Activated B cell treated with CpG ODN at 0.5 μM for 24 hours (primary cell): ENCODE measurements around the gene TMSB4X. TPM values are rescaled to one million over a fixed set of nuclear protein-coding genes. Genes with fewer than 3 reads are reported as not detected.
A peak's percentile ranks its signal among the peaks of the same experiment; 100 is the strongest.

Source experiments
- ATAC-seq: fragments of 200-7000 bp; cut with Tn5 transposase; one replicate; pipeline ENCODE4 v1.10.0; 2021; ENCODE audit warnings: low read depth, mild to moderate bottlenecking, moderate library complexity
- CTCF ChIA-PET: fragments of 350-600 bp; sonication (Branson Sonifier 250); formaldehyde crosslinking; loops from one replicate; lab custom pipeline; 2021; ENCODE audit warnings: antibody characterized with exemption; lab: Charles Lee
- POLR2A ChIA-PET: fragments of 350-600 bp; sonication (Branson Sonifier 250); formaldehyde crosslinking; loops from one replicate; lab custom pipeline; 2021; ENCODE audit warnings: antibody characterized with exemption; lab: Charles Lee
- DNase-seq: peaks from one replicate; pipeline ENCODE4 v3.0.0; 2022
- H3K27ac Mint-ChIP-seq: one replicate; pipeline ENCODE4 v1.8.0; 2020; ENCODE audit warnings: mixed read lengths
- H3K27me3 Mint-ChIP-seq: one replicate; pipeline ENCODE4 v1.8.0; 2021; ENCODE audit warnings: mixed read lengths
- H3K36me3 Mint-ChIP-seq: one replicate; pipeline ENCODE4 v1.8.0; 2021; ENCODE audit warnings: low read depth, mixed read lengths
- H3K4me1 Mint-ChIP-seq: one replicate; pipeline ENCODE4 v1.8.0; 2021; ENCODE audit warnings: mixed read lengths
- H3K4me3 Mint-ChIP-seq: one replicate; pipeline ENCODE4 v1.8.0; 2020; ENCODE audit warnings: mild to moderate bottlenecking, mixed read lengths
- H3K9me3 Mint-ChIP-seq: one replicate; pipeline ENCODE4 v1.8.0; 2020; ENCODE audit warnings: mixed read lengths
- CTCF ChIP-seq: fragments of 200-600 bp; IDR thresholded peaks from one replicate; pipeline ENCODE4 v1.8.0; 2022; ENCODE audit warnings: antibody characterized with exemption, mild to moderate bottlenecking
- intact Hi-C: fragments of 100-400 bp; cut with micrococcal nuclease; formaldehyde crosslinking; loops from one replicate; pipeline ENCODE4 v1.15.1; 2024
- total RNA-seq: library from RNA; stranded (reverse); gene quantifications from 2 replicates; pipeline ENCODE4 v1.2.3, GENCODE V29; 2022

Gene TMSB4X
- total RNA-seq, 1 donor from 2014 or later = 5,922 TPM

GRCh38 chrX:12984603-12985319 is 9.9 kb downstream of the TMSB4X start:
- TF ChIP-seq CTCF = no peak
- H3K36me3 Mint-ChIP-seq = no peaks in the 10 kb centered on the region
- H3K4me3 Mint-ChIP-seq = peak overlapping the region; percentile 53
- ChIA-PET POLR2A (interaction anchor here (0.6 to 30.2 kb wide), 8 partner anchors 4 to 704 kb away, joined by 3 to 836 read pairs (median 4); partner anchors contain the start of gene TMSB4X), CTCF (interaction anchor here (1.4 to 2.9 kb wide), 3 partner anchors 15 to 107 kb away, joined by 4 to 13 read pairs (median 10); no protein-coding TSS in a partner anchor)
- peaks cover 62% of the 10 kb centered on the region for H3K4me1 Mint-ChIP-seq
- H3K27ac Mint-ChIP-seq = peak overlapping the region; percentile 91
- ATAC-seq (peak; percentile 79), DNase-seq (no peak)
- intact Hi-C loops = loop anchor here (1.0 to 5.0 kb wide), 2 partner anchors 16 to 32 kb away; no protein-coding TSS in a partner anchor
- no peaks in the 10 kb centered on the region for H3K27me3 Mint-ChIP-seq
- H3K9me3 Mint-ChIP-seq = no peaks in the 10 kb centered on the region

- ATAC-seq (no peak), DNase-seq (no peak)
- no peaks in the 10 kb centered on the region for H3K9me3 Mint-ChIP-seq
- H3K27me3 Mint-ChIP-seq = no peaks in the 10 kb centered on the region
- peaks cover 64% of the 10 kb centered on the region for H3K4me1 Mint-ChIP-seq
- no peak for TF ChIP-seq CTCF
- H3K4me3 Mint-ChIP-seq = peak overlapping the region; percentile 53
- ChIA-PET POLR2A (interaction anchor here (0.6 to 30.2 kb wide), 7 partner anchors 5 to 270 kb away, joined by 3 to 836 read pairs (median 4); partner anchors contain the start of gene TMSB4X), CTCF (interaction anchor here (1.4 to 2.9 kb wide), 3 partner anchors 14 to 107 kb away, joined by 4 to 13 read pairs (median 10); no protein-coding TSS in a partner anchor)
- intact Hi-C loops = loop anchor here (1.0 to 5.0 kb wide), 2 partner anchors 15 to 33 kb away; no protein-coding TSS in a partner anchor
- peak overlapping the region; percentile 91 for H3K27ac Mint-ChIP-seq
- no peaks in the 10 kb centered on the region for H3K36me3 Mint-ChIP-seq
Observed at GRCh38 chrX:12985331-12985730, 10.4 kb downstream of the TMSB4X start.

DNA sequence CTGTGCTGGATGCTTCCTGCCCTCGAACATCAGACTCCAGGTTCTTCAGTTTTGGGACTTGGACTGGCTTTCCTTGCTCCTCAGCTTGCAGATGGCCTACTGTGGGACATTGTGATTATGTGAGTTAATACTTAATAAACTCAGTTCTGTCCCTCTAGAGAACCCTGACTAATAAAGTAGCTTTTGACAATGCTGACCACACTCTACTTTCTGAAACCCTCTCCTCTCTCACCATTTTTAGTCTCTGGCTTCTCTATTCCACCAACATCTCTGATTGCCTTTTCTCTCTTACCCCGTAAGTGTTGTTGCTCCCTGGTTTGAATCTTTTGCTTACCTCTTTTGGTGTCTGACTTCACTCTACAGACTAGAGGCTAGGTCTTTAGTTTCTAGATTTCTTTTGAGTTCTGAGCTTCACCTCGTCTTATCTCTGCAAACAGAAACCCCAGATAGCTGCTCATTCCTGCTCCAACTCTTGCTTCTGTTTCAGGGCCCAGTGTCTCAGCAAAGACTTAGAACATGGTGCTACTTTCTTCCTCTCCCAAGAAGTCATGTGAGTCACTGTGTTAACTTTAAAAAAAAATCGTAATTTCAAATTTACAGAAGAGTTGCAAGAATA is 11.4 kb downstream of the TMSB4X start:
- DNase-seq (no peak), ATAC-seq (no peak)
- intact Hi-C loops = loop anchor here (5.0 kb wide), 1 partner anchor 34 kb away; no protein-coding TSS in a partner anchor
- H3K36me3 Mint-ChIP-seq = no peaks in the 10 kb centered on the region
- TF ChIP-seq CTCF = no peak
- CTCF ChIA-PET = interaction anchor here (0.8 to 2.9 kb wide), 3 partner anchors 13 to 106 kb away, joined by 3 to 13 read pairs (median 4); no protein-coding TSS in a partner anchor
- peak overlapping the region; percentile 20 for H3K4me3 Mint-ChIP-seq
- POLR2A ChIA-PET = interaction anchor here (1.0 to 30.2 kb wide), 3 partner anchors 6 to 105 kb away, joined by 5 to 836 read pairs (median 836); partner anchors contain the start of gene TMSB4X
- no peaks in the 10 kb centered on the region for H3K27me3 Mint-ChIP-seq
- peak overlapping the region; percentile 50 for H3K27ac Mint-ChIP-seq
- no peaks in the 10 kb centered on the region for H3K9me3 Mint-ChIP-seq
- H3K4me1 Mint-ChIP-seq = peaks cover 63% of the 10 kb centered on the region

DNA sequence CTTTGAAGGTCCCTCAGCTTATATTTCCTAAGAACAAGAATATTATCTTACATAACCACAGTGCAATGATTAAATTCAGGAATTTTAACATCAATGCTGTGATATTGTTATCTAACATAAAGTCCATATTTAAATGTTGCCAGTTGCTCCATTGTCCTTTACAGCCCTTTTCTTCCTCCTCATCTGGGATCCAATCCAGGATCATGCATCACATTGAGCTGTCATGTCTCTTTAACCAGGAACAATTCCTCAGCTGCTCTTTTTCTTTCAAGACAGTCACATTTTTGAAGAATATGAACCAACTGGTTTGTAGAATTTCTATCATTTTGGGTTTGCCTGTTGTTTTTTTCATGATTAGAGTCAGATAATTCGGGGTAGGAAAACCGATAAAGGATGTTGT is 12.0 kb downstream of the TMSB4X start:
- ChIA-PET CTCF (interaction anchor here (0.8 to 2.9 kb wide), 2 partner anchors 41 to 105 kb away, joined by 3 to 13 read pairs; no protein-coding TSS in a partner anchor), POLR2A (interaction anchor here (1.0 to 30.2 kb wide), 3 partner anchors 7 to 104 kb away, joined by 5 to 836 read pairs (median 836); partner anchors contain the start of gene TMSB4X)
- DNase-seq = no peak
- peak overlapping the region; percentile 50 for H3K27ac Mint-ChIP-seq
- H3K4me3 Mint-ChIP-seq = no peak overlapping the region
- H3K9me3 Mint-ChIP-seq = no peaks in the 10 kb centered on the region
- no peaks in the 10 kb centered on the region for H3K27me3 Mint-ChIP-seq
- ATAC-seq = no peak
- no peaks in the 10 kb centered on the region for H3K36me3 Mint-ChIP-seq
- no peak for TF ChIP-seq CTCF
- intact Hi-C loops = loop anchor here (5.0 kb wide), 1 partner anchor 35 kb away; no protein-coding TSS in a partner anchor
- peaks cover 59% of the 10 kb centered on the region for H3K4me1 Mint-ChIP-seq
